Measurements from ENCODE around the gene KLHL9.

DNA sequence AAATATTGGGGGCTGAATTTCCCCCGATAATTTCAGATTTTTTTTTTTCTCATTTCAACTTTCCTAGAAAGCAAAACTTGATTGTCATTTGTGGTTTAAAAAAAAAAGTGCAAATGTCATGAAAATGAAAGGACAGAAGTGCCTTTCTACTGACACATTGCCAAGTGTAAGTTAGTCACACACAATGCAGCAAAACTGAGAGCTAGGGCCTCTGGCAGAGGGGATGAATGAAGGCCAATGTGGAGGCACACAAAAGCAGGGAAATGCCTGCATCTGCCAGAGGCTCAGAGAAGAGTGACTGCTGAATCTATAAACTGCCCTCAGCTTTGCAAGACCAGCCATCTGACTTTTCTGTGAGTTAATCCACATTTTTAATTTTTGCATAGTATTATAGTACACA lies 23.3 kb downstream of the KLHL9 start:
- TF ChIP-seq TCF12 (IDR thresholded peaks at IDR 0.05; ENCODE audit: low read depth) (no peak), TAF1 (IDR thresholded peaks at IDR 0.05; ENCODE audit: low read depth) (no peak), FOXM1 (IDR thresholded peaks at IDR 0.05; ENCODE audit: borderline replicate concordance, low read depth) (no peak), RAD21 (IDR thresholded peaks at IDR 0.05; ENCODE audit: low read depth) (no peak)
- TF ChIP-seq, protein P1, sequence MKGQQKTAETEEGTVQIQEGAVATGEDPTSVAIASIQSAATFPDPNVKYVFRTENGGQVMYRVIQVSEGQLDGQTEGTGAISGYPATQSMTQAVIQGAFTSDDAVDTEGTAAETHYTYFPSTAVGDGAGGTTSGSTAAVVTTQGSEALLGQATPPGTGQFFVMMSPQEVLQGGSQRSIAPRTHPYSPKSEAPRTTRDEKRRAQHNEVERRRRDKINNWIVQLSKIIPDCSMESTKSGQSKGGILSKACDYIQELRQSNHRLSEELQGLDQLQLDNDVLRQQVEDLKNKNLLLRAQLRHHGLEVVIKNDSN (IDR thresholded peaks at IDR 0.05), result no peak

All from Ishikawa (cell line).